ENCODE data around the gene SCLT1. TPM values are rescaled to one million over a fixed set of nuclear protein-coding genes. Genes with fewer than 3 reads are reported as not detected.

The SCLT1 gene
- total RNA-seq, 2 experiments from 2014 or later = 19.2 to 19.7 TPM

- Mint-ChIP-seq H3K36me3 (peaks cover 23% of the 10 kb centered on the region), H3K27ac (no peak overlapping the region), H3K4me3 (no peak overlapping the region), H3K27me3 (no peaks in the 10 kb centered on the region), H3K9me3 (no peaks in the 10 kb centered on the region), H3K4me1 (peaks cover 8% of the 10 kb centered on the region)
- no peak for DNase-seq
These were observed 138.4 kb downstream of the SCLT1 start for GRCh38 chr4:128954941-128955340.

GRCh38 chr4:128951316-128951715 is 142.0 kb downstream of the SCLT1 start:
- peaks cover 13% of the 10 kb centered on the region for H3K36me3 Mint-ChIP-seq
- no peak for DNase-seq
- no peak overlapping the region for H3K4me3 Mint-ChIP-seq
- H3K27ac Mint-ChIP-seq = no peak overlapping the region
- H3K9me3 Mint-ChIP-seq = no peaks in the 10 kb centered on the region
- no peaks in the 10 kb centered on the region for H3K4me1 Mint-ChIP-seq
- H3K27me3 Mint-ChIP-seq = no peaks in the 10 kb centered on the region

GRCh38 chr4:128950796-128951195 is 142.5 kb downstream of the SCLT1 start:
- Mint-ChIP-seq H3K4me3 (no peak overlapping the region), H3K27me3 (no peaks in the 10 kb centered on the region), H3K9me3 (no peaks in the 10 kb centered on the region), H3K27ac (no peak overlapping the region), H3K36me3 (peaks cover 13% of the 10 kb centered on the region), H3K4me1 (no peaks in the 10 kb centered on the region)
- DNase-seq = no peak

- Mint-ChIP-seq H3K36me3 (peaks cover 39% of the 10 kb centered on the region), H3K4me3 (no peak overlapping the region), H3K4me1 (no peaks in the 10 kb centered on the region), H3K9me3 (peaks cover 6% of the 10 kb centered on the region), H3K27me3 (no peaks in the 10 kb centered on the region), H3K27ac (no peak overlapping the region)
- no peak for DNase-seq
These were observed 146.4 kb downstream of the SCLT1 start for GRCh38 chr4:128946916-128947315.

- no peak overlapping the region for H3K27ac Mint-ChIP-seq
- no peaks in the 10 kb centered on the region for H3K27me3 Mint-ChIP-seq
- no peaks in the 10 kb centered on the region for H3K4me1 Mint-ChIP-seq
- peaks cover 37% of the 10 kb centered on the region for H3K36me3 Mint-ChIP-seq
- no peak for DNase-seq
- no peak overlapping the region for H3K4me3 Mint-ChIP-seq
- H3K9me3 Mint-ChIP-seq = peaks cover 8% of the 10 kb centered on the region
These were observed 150.7 kb downstream of the SCLT1 start for GRCh38 chr4:128942607-128943006.

GRCh38 chr4:128940971-128941370 is 152.4 kb downstream of the SCLT1 start:
- DNase-seq = no peak
- H3K36me3 Mint-ChIP-seq = peaks cover 40% of the 10 kb centered on the region
- peaks cover 8% of the 10 kb centered on the region for H3K9me3 Mint-ChIP-seq
- H3K4me3 Mint-ChIP-seq = no peak overlapping the region
- H3K27me3 Mint-ChIP-seq = no peaks in the 10 kb centered on the region
- no peak overlapping the region for H3K27ac Mint-ChIP-seq
- no peaks in the 10 kb centered on the region for H3K4me1 Mint-ChIP-seq

GRCh38 chr4:128930051-128930450 is 163.3 kb downstream of the SCLT1 start:
- DNase-seq = no peak
- peaks cover 6% of the 10 kb centered on the region for H3K9me3 Mint-ChIP-seq
- no peak overlapping the region for H3K4me3 Mint-ChIP-seq
- H3K4me1 Mint-ChIP-seq = peaks cover 1% of the 10 kb centered on the region
- H3K36me3 Mint-ChIP-seq = peaks cover 28% of the 10 kb centered on the region
- H3K27ac Mint-ChIP-seq = no peak overlapping the region
- no peaks in the 10 kb centered on the region for H3K27me3 Mint-ChIP-seq

GRCh38 chr4:128924951-128925350 is 168.4 kb downstream of the SCLT1 start:
- no peak overlapping the region for H3K27ac Mint-ChIP-seq
- H3K27me3 Mint-ChIP-seq = no peaks in the 10 kb centered on the region
- peaks cover 27% of the 10 kb centered on the region for H3K36me3 Mint-ChIP-seq
- H3K4me3 Mint-ChIP-seq = no peak overlapping the region
- no peak for DNase-seq
- no peaks in the 10 kb centered on the region for H3K4me1 Mint-ChIP-seq
- peaks cover 6% of the 10 kb centered on the region for H3K9me3 Mint-ChIP-seq

GRCh38 chr4:128921954-128922353 is 171.4 kb downstream of the SCLT1 start:
- Mint-ChIP-seq H3K4me3 (no peak overlapping the region), H3K27me3 (no peaks in the 10 kb centered on the region), H3K27ac (no peak overlapping the region), H3K9me3 (peaks cover 4% of the 10 kb centered on the region), H3K4me1 (peaks cover 9% of the 10 kb centered on the region), H3K36me3 (peaks cover 18% of the 10 kb centered on the region)
- no peak for DNase-seq

GRCh38 chr4:128917781-128918180 is 175.6 kb downstream of the SCLT1 start:
- H3K9me3 Mint-ChIP-seq = no peaks in the 10 kb centered on the region
- no peaks in the 10 kb centered on the region for H3K27me3 Mint-ChIP-seq
- H3K4me3 Mint-ChIP-seq = no peak overlapping the region
- H3K36me3 Mint-ChIP-seq = peaks cover 6% of the 10 kb centered on the region
- H3K27ac Mint-ChIP-seq = no peak overlapping the region
- no peak for DNase-seq
- peaks cover 12% of the 10 kb centered on the region for H3K4me1 Mint-ChIP-seq

GRCh38 chr4:128916832-128917231 is 176.5 kb downstream of the SCLT1 start:
- Mint-ChIP-seq H3K9me3 (no peaks in the 10 kb centered on the region), H3K36me3 (peaks cover 6% of the 10 kb centered on the region), H3K4me3 (no peak overlapping the region), H3K27ac (no peak overlapping the region), H3K4me1 (peaks cover 12% of the 10 kb centered on the region), H3K27me3 (no peaks in the 10 kb centered on the region)
- no peak for DNase-seq

- Mint-ChIP-seq H3K4me3 (no peak overlapping the region), H3K27ac (no peak overlapping the region), H3K9me3 (no peaks in the 10 kb centered on the region), H3K4me1 (peaks cover 12% of the 10 kb centered on the region), H3K36me3 (peaks cover 6% of the 10 kb centered on the region), H3K27me3 (no peaks in the 10 kb centered on the region)
- DNase-seq = no peak
These were observed 177.8 kb downstream of the SCLT1 start for GRCh38 chr4:128915544-128915943.

GRCh38 chr4:128913228-128913627 is 180.1 kb downstream of the SCLT1 start:
- Mint-ChIP-seq H3K4me3 (no peak overlapping the region), H3K27me3 (no peaks in the 10 kb centered on the region), H3K9me3 (no peaks in the 10 kb centered on the region), H3K27ac (no peak overlapping the region), H3K4me1 (peaks cover 9% of the 10 kb centered on the region), H3K36me3 (no peaks in the 10 kb centered on the region)
- DNase-seq = no peak

GRCh38 chr4:128908735-128909134 is 184.6 kb downstream of the SCLT1 start:
- no peak overlapping the region for H3K27ac Mint-ChIP-seq
- no peaks in the 10 kb centered on the region for H3K4me1 Mint-ChIP-seq

GRCh38 chr4:128907981-128908380 is 185.4 kb downstream of the SCLT1 start:
- Mint-ChIP-seq H3K4me3 (no peak overlapping the region), H3K4me1 (no peaks in the 10 kb centered on the region), H3K27ac (no peak overlapping the region), H3K27me3 (no peaks in the 10 kb centered on the region), H3K36me3 (peaks cover 1% of the 10 kb centered on the region), H3K9me3 (no peaks in the 10 kb centered on the region)
- no peak for DNase-seq

More at GRCh38 chr4:128908735-128909134, 184.6 kb downstream of the SCLT1 start:
- no peaks in the 10 kb centered on the region for H3K9me3 Mint-ChIP-seq
- H3K36me3 Mint-ChIP-seq = peaks cover 1% of the 10 kb centered on the region
- no peaks in the 10 kb centered on the region for H3K27me3 Mint-ChIP-seq
- DNase-seq = no peak
- H3K4me3 Mint-ChIP-seq = no peak overlapping the region

- H3K9me3 Mint-ChIP-seq = no peaks in the 10 kb centered on the region
- H3K4me3 Mint-ChIP-seq = no peak overlapping the region
- DNase-seq = no peak
- no peaks in the 10 kb centered on the region for H3K27me3 Mint-ChIP-seq
- peaks cover 7% of the 10 kb centered on the region for H3K36me3 Mint-ChIP-seq
- H3K4me1 Mint-ChIP-seq = no peaks in the 10 kb centered on the region
- H3K27ac Mint-ChIP-seq = no peak overlapping the region
These were observed 186.8 kb downstream of the SCLT1 start for GRCh38 chr4:128906581-128906980.

- Mint-ChIP-seq H3K9me3 (no peaks in the 10 kb centered on the region), H3K4me1 (no peaks in the 10 kb centered on the region), H3K36me3 (peaks cover 7% of the 10 kb centered on the region), H3K27me3 (no peaks in the 10 kb centered on the region), H3K4me3 (no peak overlapping the region), H3K27ac (no peak overlapping the region)
- DNase-seq = no peak
These were observed 188.5 kb downstream of the SCLT1 start for GRCh38 chr4:128904821-128905220.

All from activated naive CD8-positive, alpha-beta T cell treated with anti-CD3 and anti-CD28 coated beads for 36 hours (primary cell).